GM18502 (cell line): ENCODE measurements around the gene SGSM2.

Experiments
- ATAC-seq: cut with Tn5 transposase; IDR thresholded peaks from one replicate; pipeline ENCODE4 v1.9.1; 2021; ENCODE audit warnings: mild to moderate bottlenecking; ENCODE audit not compliant: unreplicated experiment, poor library complexity

Gene SGSM2

DNA sequence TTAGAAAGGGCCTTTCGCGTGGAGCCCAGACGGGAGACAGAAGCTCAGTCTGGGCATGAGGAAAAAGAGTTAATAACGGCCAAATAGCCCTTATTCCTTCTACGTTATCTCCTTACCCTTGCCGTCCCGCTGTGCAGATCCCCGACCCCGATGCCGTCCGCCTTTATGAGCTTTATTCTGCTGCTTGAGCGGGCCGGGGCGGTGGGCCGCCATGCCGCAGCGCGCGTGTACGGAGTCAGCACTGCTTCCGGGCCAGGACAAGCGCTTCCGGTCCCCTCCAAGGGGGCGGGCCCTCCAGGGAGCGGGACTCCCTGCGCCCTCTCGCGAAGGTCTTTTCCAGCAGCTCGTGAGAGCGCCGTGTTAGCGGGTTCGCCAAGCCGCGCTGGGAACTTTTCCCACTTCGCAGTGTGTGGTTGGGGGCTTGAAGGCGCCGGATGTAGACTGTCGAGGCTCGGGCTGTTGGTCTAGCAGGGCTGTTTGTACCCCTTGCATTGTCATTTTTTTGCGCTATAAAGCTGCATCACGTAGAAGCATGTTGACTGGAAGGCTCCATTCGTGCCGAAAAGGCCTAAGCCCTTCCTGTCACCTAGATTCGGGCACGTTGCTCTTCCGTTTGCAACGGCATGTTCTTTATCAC, 968 bp upstream of the SGSM2 start, which contains the start of gene TSR1:
TSS of gene TSR1 (minus strand) at position 243 of the 637 bp plus-strand sequence. CDS start at position 213, 30 bp downstream.
- peak; percentile 81 for ATAC-seq

DNA sequence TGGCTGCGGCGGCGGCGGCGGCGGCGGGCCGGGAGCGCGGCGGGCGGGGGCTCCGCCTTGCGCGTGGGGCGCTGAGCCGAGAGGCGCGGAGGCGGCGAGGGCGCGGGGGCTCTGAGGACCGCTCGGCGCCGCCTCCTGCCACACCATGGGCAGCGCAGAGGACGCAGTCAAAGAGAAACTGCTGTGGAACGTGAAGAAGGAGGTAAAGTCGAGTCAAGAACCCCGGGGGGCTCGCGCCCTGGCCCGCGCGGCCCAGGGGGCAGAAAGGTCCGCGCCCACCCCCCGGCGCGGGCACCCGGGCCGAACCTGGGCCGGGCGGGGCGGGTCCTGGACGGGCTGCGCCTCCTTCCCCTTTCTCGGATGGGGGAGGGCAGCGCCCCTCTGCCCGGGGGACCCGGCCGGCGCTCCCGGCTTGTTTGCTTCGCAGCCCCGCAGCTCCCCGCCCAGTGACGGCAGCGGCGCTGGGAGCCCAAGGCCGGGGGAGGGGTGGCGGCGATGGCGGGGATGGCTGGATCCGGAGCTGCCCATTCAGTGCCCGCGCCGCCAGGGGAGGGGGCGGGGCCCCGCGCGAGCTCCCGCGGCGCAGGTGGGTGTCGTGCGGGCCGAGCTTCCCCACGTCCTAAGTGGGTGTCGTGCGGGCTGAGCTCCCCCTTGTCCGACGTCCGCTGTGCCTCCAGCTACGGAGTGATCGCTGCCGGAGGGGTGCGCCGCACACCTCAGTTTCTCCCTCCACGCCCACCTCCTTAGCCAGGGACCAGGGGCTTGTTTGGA, 428 bp downstream of the SGSM2 start:
- ATAC-seq = no peak

DNA sequence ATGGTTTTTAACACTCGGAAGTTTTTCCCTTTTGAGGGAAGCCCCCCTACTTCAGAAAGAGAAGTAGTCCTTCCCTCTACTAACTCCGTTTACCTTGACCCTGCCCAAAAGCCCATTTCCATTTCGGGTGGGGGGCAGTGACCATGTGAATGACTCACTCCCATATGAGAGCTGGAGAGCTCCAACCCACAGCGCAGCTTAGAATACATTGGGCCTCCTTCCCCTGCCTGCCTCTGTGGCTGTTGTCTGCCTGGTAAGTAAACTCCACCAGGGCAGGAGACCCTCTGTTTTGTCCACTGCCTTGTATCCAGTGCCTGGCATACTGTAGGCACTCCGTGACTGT, 985 bp downstream of the SGSM2 start:
- no peak for ATAC-seq

DNA sequence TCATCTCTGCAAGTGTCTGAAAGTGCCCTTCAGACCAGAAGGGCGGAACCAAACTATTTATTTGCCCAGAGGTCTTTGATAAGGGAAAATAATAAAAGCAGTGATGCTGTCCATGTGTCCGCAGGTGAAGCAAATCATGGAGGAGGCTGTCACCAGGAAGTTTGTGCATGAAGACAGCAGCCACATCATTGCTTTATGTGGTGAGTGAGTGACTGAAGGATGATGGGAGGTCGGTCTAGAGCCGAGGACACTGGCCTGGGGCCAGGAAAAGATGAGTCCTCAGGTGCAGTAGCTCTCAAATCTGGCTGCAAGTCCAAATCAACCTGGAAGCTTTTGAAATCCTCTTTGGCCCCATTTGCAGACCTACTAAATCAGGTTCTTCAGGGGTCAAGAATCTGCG, 6.1 kb downstream of the SGSM2 start:
- ATAC-seq = no peak

DNA sequence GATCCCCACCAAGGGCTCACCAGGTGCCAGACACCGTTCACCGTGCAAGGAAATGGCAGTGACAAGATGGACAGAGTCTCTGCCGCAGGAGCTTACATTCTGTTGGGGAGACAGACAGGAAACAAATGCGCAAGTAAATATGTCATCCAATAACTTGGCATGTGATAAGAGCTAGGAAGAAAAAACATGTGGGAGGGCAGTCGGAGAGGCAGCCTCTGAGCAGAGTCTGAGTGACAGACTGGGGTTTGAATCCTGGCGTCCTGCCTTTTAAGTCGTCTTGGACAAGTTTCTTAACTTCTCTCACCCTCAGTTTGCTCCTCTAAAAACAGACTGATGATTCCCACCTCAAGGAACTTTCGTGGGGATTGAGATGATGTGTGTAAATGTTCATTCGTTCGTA, 7.2 kb downstream of the SGSM2 start:
- no peak for ATAC-seq

DNA sequence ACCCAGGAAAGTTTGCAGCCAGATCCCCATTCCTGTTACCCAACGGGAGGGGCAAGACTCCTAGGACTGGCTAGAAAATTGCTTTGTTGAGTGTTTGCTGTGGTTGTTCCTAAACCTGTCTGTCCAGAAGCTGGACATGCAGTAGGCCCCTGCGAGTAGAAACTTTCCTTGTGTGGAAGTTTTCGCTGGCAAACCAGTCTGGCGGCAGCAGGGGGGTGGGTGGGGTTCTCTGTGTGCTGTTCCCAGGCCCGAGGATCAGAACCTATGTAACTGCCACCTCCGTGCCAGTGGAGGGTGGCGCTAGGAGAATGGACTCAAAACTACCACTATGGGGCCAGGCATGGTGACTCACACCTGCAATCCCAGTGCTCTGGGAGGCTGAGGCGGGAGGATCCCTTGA, 9.2 kb downstream of the SGSM2 start:
- no peak for ATAC-seq

DNA sequence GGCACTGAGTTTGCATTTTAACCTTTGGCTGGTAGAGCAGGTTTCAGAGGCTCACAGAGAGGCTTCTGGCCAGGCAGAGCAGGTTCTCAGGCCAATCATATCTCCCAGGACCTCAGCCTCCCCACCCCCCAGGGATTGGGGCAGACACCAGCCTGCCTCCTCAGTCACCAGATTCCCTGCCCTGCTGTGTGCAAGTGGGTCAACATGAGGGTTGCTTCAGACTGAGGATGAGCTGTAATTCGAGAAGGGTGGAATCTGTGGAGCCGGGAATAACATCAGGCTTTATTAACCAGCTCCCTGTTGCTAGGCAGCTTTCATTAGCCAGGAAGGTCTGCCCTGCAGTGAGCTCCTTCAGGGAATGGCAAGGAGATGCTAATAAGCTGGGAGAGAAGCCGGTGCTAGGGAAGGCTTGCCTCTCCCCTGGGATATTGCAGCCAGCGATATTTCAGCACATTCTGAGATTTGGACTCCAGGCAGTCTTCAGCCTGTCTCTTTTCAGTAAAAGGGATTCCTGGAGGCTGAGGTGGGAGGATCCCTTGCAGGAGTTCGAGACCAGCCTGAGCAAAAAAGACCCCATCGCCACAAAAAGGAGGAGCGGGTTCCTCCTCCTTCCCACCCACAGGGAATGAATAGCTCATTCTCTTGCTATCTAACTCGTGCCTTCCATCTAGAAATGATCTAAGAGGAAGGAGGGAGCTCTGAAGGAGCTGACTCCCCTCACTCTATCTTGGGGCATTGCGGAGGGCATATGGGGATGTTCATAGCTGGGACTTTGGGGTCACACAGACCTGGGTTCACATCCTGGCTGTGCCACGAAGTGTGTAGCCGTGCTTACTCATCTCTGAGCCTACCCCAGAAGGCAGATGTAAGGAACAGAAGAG, 10.7 kb downstream of the SGSM2 start:
- no peak for ATAC-seq

DNA sequence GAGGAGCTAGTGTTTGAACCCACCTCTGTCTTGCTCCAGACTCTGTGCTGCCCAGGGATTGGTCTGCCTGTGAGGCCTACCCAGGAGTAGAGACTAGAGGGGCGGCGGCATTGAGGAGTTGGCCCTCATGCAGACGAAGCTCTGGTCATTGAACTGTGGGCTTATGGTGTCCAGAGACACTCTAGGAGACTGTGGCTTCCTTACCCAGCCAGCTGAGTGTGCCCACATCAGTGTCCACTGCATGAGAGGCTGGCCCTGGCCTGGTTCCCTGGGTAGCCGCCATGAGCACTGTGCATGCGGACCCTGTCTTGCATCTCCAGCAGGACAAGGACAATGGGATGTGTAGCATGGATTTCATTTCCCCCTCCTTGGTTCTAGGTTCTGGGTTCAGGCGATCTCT, 14.0 kb downstream of the SGSM2 start:
- no peak for ATAC-seq

DNA sequence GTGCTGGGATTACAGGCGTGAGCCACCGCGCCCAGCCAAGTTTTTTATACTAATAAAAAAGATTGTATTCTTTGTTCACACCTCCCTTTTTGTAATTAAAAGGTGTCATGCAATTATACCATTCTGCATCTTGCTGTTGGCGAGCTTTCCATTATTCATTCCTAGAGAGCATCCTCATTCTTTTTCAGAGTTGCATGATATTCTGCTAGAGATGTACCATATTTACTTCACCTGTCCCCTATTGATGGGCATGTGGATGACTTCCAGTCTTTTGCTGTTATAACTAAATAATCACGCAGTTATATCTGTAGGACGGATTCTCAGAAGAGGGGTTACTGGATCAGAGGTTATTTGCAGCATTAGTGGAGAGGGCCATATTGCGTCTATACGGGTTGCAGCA, 17.0 kb downstream of the SGSM2 start:
- no peak for ATAC-seq

DNA sequence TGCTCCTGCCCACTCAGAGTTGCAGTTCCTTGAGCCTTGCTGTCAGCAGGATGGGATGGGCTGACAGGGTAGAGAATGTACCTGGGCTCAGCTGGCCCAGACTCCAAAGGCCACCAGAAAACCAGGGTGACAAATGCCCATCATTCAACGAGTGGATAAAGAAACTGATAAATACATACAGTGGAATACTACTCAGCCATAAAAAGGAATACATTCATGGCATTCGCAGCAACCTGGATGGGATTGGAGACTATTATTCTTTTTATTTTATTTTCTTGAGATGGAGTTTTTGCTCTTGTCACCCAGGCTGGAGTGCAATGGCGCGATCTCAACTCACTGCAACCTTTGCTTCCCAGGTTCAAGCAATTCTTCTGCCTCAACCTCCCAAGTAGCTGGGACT, 19.9 kb downstream of the SGSM2 start:
- ATAC-seq = no peak

DNA sequence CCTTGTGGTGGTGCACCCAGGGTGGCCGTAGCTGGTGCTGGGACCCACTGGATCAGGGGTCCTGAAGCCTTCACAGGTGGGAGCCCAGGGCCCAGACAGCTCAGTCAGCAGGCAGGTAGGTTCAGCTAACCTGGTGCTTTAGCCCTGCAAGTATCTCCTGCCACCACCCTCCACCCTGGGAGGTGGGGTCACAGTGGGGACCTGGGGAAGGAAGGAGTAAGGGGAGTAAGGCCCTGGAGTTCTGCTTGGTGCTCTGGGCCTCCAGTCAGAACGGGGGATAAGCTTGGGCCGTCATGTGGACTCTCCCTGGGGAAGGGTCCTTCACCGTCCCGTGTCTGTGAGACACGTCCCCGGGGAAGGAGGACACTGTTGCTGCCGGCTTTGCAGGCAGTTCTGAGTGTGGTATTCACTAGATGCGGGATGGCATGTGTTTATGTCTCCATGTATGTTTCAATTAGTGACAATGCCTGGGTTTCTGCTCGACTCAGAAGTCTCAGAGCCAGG, 20.7 kb downstream of the SGSM2 start:
- no peak for ATAC-seq

DNA sequence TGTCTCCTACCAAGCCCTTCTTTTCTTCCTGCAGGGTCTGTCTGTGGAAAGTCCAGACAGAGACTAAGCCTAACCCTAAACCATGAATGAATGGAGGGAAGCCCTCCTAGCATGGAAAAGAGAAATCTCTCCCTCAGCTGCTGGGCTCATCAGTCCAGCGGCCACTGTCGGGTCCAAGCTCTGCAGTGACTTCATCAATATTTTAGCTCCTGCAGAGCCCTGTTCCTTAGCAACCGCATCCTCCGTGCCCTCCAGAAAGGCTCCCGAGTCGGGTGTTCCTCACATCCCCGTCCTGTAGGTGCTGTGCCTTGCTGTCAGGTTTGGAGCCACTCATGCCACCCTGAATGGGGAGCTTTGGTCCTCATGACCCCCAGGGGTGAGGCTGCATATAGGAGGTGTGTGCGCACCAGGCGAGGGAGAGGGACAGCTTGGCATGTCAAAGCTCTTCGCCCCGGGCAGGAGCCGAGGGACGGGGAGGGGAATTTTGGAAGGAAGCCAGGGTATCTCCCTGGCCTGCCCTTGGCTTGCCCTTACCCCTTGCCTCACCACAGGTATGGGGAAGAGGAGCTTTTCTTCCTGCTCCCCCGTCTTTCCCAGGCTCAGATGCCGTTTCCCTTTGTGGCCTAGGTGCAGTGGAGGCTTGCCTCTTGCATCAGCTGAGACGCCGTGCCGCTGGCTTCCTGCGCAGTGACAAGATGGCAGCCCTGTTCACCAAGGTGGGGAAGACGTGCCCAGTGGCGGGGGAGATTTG, 23.9 kb downstream of the SGSM2 start:
- ATAC-seq = no peak

DNA sequence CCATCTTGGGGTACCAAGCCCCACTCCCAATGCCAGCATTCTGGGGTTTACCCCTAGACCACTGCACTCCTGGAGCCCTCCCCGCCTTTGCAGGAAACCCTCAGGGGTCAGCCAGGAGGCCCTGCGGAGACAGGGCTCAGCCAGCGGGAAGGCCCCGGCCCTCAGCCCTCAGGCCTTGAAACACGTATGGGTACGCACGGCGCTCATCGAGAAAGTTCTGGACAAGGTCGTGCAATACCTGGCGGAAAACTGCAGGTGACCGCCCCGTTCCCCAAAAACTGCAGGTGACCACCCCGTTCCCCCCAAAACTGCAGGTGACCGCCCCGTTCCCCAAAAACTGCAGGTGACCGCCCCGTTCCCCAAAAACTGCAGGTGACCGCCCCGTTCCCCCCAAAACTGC, 24.7 kb downstream of the SGSM2 start:
- ATAC-seq = no peak

DNA sequence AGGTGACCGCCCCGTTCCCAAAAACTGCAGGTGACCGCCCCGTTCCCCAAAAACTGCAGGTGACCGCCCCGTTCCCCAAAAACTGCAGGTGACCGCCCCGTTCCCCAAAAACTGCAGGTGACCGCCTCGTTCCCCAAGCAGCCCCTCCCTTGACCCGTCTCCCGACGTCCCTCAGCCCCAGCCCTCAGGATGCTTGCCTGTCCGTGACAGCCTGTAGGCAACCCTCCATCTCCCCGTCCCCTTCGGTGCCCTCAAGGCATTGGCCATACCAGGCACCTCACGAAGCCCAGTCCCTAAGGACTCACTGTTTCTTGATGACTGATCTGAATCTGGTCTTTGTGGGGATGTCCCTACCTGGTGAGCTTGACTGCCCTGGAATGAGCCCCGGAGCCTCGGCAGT, 25.1 kb downstream of the SGSM2 start:
- no peak for ATAC-seq

DNA sequence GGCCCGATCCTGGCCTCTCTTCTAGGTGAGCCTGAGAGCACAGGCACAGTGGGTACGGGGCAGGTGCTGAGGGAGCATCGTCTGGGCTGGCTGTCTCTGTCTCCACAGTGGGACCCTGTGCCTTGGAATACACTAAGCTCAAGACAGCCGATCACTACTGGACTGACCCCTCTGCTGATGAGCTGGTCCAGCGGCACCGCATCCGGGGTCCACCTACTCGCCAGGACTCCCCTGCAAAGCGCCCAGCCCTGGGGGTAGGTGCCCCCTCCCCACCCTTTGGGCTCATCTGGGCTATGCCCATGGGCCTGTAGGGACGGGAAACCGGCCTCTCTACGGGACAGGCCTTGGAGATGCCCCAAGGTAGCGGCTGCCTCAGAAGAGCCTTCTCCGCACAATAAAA, 25.6 kb downstream of the SGSM2 start:
- ATAC-seq = no peak

DNA sequence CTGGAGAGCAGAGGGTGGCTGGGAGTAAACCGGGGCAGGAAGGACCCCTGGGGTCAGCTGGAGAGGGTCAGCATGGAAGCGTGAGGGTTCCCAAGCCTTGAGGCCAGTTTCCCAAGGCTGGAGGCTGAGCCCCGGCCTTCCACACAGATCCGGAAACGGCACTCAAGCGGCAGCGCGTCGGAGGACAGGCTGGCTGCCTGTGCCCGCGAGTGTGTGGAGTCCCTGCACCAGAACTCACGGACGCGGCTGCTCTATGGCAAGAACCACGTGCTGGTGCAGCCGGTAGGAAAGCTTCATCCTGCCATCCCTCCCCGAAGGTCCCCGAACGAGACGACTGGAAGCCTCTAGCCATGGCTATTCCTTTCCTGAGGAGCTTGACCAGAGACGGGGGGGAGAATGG, 26.0 kb downstream of the SGSM2 start:
- no peak for ATAC-seq

DNA sequence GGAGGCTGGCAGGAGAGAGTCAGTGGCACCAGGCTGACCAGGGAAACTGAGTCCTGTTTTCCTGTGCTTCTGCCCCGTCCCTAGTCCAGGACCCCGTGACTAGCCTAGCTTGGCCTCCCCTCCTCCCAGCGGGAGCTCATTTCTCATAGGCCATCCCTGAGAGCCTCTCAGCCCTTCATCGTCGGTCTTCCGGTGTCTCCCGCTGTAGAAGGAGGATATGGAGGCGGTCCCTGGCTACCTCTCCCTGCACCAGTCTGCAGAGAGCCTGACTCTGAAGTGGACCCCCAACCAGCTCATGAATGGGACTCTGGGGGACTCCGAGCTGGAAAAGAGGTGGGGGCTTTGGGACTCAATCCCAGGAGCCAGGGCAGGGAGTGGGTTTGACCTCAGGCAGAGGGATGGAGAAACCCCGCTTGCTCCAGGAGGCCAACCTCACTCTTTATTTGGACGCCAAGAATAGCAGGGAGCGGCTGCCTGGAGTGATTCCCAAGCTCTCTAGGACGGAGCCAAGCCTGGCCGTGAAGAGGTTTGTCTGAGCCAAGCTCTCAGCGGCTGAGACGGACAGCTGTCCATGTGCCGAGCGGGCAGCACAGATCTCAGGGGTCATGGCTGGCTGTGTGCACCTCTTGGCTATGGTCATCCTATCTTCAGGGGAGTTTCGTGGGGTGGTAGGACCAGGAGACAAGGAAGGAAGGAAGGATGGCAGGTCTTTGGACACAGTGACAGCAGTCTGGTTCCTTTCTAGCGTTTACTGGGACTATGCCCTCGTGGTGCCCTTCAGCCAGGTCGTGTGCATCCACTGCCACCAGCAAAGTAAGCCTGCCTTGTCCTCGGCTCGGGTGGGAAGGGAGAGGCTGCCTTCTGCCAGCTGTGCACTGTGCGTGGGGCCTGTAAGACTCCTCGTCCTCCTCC, 26.8 kb downstream of the SGSM2 start:
- no peak for ATAC-seq

DNA sequence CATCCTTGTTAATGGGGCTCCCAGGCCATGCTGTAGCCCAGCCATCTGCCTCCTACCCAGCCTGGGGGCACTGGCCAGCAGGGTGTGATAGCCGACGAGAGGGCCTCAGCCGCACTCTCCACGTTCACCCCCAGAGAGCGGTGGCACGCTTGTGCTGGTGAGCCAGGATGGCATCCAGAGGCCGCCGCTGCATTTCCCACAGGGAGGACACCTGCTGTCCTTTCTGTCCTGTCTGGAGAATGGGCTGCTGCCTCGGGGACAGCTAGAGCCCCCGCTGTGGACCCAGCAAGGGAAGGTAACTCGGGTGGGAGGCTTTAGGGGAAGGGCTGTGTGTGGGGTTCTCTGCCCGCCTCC, 27.4 kb downstream of the SGSM2 start:
- ATAC-seq = no peak

DNA sequence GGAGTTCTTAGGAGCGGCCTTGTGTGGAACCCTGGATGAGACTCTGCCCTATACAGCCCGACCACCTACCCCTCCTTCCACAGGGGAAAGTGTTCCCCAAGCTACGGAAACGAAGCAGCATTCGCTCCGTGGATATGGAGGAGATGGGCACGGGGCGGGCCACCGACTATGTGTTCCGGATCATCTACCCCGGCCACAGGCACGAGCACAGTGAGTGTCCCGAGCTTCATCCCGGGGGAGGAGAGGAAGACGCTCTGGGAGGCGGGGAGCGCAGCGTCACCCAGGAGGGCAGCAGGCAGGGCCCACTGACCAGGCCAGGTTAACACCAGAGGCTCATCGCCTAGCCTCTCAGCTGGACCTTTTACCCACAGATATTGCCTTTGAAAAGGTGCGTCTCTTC, 27.8 kb downstream of the SGSM2 start:
- no peak for ATAC-seq
